Panc1 (cell line): ENCODE data around the gene DHCR24. TPM values are rescaled to one million over a fixed set of nuclear protein-coding genes. Genes with fewer than 3 reads are reported as not detected.

ENCODE experiments used
- ATAC-seq: fragments of 200-7000 bp; cut with Tn5 transposase; 2 replicates; pipeline ENCODE4 v1.9.1; 2020; ENCODE audit warnings: mild to moderate bottlenecking, moderate library complexity
- BruUV-seq: library from RNA; stranded (reverse); fragments of 400-500 nt; replicated peaks from 2 replicates; lab custom pipeline; 2021; lab: Mats Ljungman, UMichigan
- CTCF ChIA-PET: fragments of 300-600 bp; sonication (Branson Sonifier 250); formaldehyde crosslinking; loops from one replicate; lab custom pipeline; 2022; ENCODE audit warnings: antibody characterized with exemption; lab: Charles Lee
- POLR2A ChIA-PET: fragments of 300-600 bp; sonication (Branson Sonifier 250); formaldehyde crosslinking; loops from one replicate; lab custom pipeline; 2022; ENCODE audit warnings: antibody characterized with exemption; lab: Charles Lee
- DNase-seq: peaks from one replicate; pipeline ENCODE4 v3.0.0-alpha.2; 2010; ENCODE audit warnings: low read depth, low spot score
- H3K27ac ChIP-seq: 2 replicates; pipeline ENCODE4 v1.5.1; 2011; ENCODE audit warnings: mild to moderate bottlenecking, low read length, inconsistent platforms
- H3K27me3 ChIP-seq: fragments of 200-500 bp; sonication (Bioruptor generic); 2 replicates; pipeline ENCODE4 v1.6.0; 2014; ENCODE audit warnings: low read length, inconsistent platforms; ENCODE audit not compliant: control insufficient read depth, insufficient read depth
- H3K36me3 ChIP-seq: fragments of 200-500 bp; sonication (Bioruptor generic); 2 replicates; pipeline ENCODE4 v1.5.1; 2014; ENCODE audit warnings: inconsistent platforms, mild to moderate bottlenecking, low read length, moderate library complexity; ENCODE audit not compliant: control insufficient read depth, insufficient read depth
- H3K4me1 ChIP-seq: 2 replicates; pipeline ENCODE4 v1.5.1; 2011; ENCODE audit warnings: inconsistent platforms, mild to moderate bottlenecking, low read length, moderate library complexity; ENCODE audit not compliant: control insufficient read depth, insufficient read depth
- H3K4me3 ChIP-seq, 2 experiments: 2 replicates each; pipeline ENCODE4 v1.5.1; 2011 to 2012; ENCODE audit warnings: low read depth in 2 of 2, low read length in 2 of 2, mild to moderate bottlenecking in 2 of 2, inconsistent platforms in 1 of 2, moderate library complexity in 1 of 2
- H3K9me3 ChIP-seq: fragments of 200-500 bp; sonication (Bioruptor generic); 2 replicates; pipeline ENCODE4 v1.5.1; 2014; ENCODE audit warnings: low read depth, mild to moderate bottlenecking, inconsistent platforms, low read length, moderate library complexity; ENCODE audit not compliant: control insufficient read depth, insufficient read depth
- POLR2AphosphoS5 ChIP-seq: IDR thresholded peaks from 2 replicates; pipeline ENCODE4 v1.6.1; 2012; ENCODE audit warnings: mild to moderate bottlenecking, low read depth, low read length, moderate library complexity
- SIN3A ChIP-seq: IDR thresholded peaks from 2 replicates; pipeline ENCODE4 v1.6.1; 2012; ENCODE audit warnings: low read depth, mild to moderate bottlenecking, low read length, moderate library complexity, borderline replicate concordance; ENCODE audit not compliant: insufficient read depth
- TCF7L2 ChIP-seq: IDR thresholded peaks from 2 replicates; pipeline ENCODE4 v1.6.1; 2011; ENCODE audit warnings: mild to moderate bottlenecking, low read depth, low read length, inconsistent platforms
- in situ Hi-C: cut with HindIII; loops from 2 replicates; pipeline ENCODE4 v1.10.0; 2016; ENCODE audit warnings: low sequenced_read_pairs, low pct_unique_long_range_greater_than_20kb
- intact Hi-C: fragments of 100-400 bp; cut with micrococcal nuclease; formaldehyde crosslinking; loops from one replicate; pipeline ENCODE4 v1.10.0; 2022; ENCODE audit not compliant: unreplicated experiment
- total RNA-seq: library from RNA; stranded (reverse); gene quantifications from one replicate; pipeline ENCODE4 v1.2.1, GENCODE V29; 2021; ENCODE audit not compliant: unreplicated experiment
- TF ChIP-seq, protein P1 (sequence below), 2 experiments: IDR thresholded peaks; 2 replicates each; pipeline ENCODE4 v1.6.1; 2011 to 2012; ENCODE audit warnings: low read depth in 2 of 2, control low read depth in 1 of 2, low read length in 1 of 2, mild to moderate bottlenecking in 1 of 2, moderate library complexity in 1 of 2; ENCODE audit not compliant: insufficient read depth in 1 of 2
- TF ChIP-seq, protein P2 (sequence below): fragments of 450-650 bp; IDR thresholded peaks from 2 replicates; pipeline ENCODE4 v1.5.1; 2017; ENCODE audit warnings: mild to moderate bottlenecking

DHCR24 gene
- total RNA-seq, 1 experiment from 2014 or later: 313 TPM

DNA sequence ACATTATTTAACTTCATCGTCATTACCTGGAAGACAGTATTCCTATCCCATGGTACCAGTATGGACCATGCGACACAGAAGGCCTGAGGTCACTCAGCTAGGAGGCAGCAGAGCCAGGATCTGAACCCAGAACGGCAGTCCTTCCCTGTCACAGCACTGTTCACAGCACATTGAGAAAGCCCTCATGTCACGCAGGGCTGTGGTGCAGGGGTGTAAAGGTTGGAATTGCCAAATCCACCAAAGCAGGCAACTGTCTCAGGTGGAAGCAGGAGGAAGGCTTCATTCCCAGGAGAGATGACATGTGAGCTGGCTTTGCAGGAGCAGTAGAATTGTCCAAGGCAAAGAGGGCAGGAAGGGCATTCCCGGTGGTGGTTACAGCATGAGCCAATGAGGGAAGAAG, 75.9 kb downstream of the DHCR24 start:
- H3K9me3 ChIP-seq: no peaks in the 10 kb centered on the region
- TF ChIP-seq POLR2AphosphoS5: no peak
- TF ChIP-seq SIN3A: no peak
- TF ChIP-seq, protein P1, sequence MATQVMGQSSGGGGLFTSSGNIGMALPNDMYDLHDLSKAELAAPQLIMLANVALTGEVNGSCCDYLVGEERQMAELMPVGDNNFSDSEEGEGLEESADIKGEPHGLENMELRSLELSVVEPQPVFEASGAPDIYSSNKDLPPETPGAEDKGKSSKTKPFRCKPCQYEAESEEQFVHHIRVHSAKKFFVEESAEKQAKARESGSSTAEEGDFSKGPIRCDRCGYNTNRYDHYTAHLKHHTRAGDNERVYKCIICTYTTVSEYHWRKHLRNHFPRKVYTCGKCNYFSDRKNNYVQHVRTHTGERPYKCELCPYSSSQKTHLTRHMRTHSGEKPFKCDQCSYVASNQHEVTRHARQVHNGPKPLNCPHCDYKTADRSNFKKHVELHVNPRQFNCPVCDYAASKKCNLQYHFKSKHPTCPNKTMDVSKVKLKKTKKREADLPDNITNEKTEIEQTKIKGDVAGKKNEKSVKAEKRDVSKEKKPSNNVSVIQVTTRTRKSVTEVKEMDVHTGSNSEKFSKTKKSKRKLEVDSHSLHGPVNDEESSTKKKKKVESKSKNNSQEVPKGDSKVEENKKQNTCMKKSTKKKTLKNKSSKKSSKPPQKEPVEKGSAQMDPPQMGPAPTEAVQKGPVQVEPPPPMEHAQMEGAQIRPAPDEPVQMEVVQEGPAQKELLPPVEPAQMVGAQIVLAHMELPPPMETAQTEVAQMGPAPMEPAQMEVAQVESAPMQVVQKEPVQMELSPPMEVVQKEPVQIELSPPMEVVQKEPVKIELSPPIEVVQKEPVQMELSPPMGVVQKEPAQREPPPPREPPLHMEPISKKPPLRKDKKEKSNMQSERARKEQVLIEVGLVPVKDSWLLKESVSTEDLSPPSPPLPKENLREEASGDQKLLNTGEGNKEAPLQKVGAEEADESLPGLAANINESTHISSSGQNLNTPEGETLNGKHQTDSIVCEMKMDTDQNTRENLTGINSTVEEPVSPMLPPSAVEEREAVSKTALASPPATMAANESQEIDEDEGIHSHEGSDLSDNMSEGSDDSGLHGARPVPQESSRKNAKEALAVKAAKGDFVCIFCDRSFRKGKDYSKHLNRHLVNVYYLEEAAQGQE (IDR thresholded peaks at IDR 0.05; ENCODE audit: insufficient read depth in 1 of 2, low read depth in 2 of 2, low read length in 1 of 2): no peak
- TF ChIP-seq, protein P2, sequence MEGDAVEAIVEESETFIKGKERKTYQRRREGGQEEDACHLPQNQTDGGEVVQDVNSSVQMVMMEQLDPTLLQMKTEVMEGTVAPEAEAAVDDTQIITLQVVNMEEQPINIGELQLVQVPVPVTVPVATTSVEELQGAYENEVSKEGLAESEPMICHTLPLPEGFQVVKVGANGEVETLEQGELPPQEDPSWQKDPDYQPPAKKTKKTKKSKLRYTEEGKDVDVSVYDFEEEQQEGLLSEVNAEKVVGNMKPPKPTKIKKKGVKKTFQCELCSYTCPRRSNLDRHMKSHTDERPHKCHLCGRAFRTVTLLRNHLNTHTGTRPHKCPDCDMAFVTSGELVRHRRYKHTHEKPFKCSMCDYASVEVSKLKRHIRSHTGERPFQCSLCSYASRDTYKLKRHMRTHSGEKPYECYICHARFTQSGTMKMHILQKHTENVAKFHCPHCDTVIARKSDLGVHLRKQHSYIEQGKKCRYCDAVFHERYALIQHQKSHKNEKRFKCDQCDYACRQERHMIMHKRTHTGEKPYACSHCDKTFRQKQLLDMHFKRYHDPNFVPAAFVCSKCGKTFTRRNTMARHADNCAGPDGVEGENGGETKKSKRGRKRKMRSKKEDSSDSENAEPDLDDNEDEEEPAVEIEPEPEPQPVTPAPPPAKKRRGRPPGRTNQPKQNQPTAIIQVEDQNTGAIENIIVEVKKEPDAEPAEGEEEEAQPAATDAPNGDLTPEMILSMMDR: no peak
- no peak for TF ChIP-seq TCF7L2
- in situ Hi-C loops (no loop called here), intact Hi-C loops (loop anchor here (5.0 kb wide), 1 partner anchor 314 kb away; no protein-coding TSS in a partner anchor)
- H3K36me3 ChIP-seq: no peaks in the 10 kb centered on the region
- DNase-seq: no peak
- H3K27ac ChIP-seq: no peak overlapping the region
- no peak overlapping the region for H3K4me3 ChIP-seq
- POLR2A ChIA-PET: no interaction called here
- no TSS peak for BruUV-seq
- no peak for ATAC-seq
- H3K4me1 ChIP-seq: no peaks in the 10 kb centered on the region
- CTCF ChIA-PET: no interaction called here
- H3K27me3 ChIP-seq: no peaks in the 10 kb centered on the region; the same call in 1 of the 2 replicates

DNA sequence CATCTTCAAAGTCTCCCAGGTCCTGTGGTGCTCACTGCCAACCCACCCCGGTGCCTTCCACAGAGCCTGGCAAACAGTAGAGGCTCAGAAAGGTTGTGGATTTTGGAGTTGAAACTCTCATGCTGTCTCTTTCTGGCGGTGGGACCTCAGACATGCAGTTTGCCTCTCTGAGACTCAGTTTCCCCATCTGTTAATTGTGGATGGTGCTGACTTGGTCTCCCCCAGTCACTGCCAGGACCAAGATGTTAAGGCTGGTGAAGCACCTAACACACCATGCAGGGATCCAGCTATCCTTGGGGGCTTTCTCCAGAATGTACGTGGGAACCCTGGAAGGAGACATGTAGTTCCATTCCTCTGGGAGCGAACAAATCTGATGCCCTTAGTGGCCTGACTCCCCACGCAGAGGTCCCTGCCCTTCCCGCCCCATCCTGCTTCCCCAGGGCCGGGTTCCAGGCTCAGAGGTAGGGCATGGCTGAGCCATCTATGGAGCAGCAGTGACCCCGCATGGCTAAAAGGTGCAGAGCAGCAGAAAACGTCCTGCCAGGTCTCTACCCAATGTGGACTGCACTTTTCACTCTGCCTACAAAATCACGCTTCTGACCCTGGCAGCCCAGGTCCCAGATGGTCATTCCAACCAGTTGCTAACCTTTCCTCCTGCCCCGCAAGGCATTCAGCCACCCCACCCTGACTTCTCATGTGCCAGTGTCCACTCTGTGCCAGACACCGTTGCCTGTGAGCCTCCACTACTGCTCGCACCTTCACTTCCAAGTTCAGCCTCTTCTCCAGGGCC, 76.6 kb downstream of the DHCR24 start:
- ChIA-PET POLR2A (no interaction called here), CTCF (interaction anchor here (0.9 kb wide), 1 partner anchor 311 kb away, joined by 4 read pairs; no protein-coding TSS in a partner anchor)
- intact Hi-C loops: loop anchor here (1.0 to 5.0 kb wide), 2 partner anchors 138 to 313 kb away; no protein-coding TSS in a partner anchor
- in situ Hi-C loops: no loop called here
- Histone ChIP-seq H3K9me3 (no peaks in the 10 kb centered on the region), H3K27me3 (no peaks in the 10 kb centered on the region; the same call in 1 of the 2 replicates), H3K4me3 (no peak overlapping the region), H3K27ac (no peak overlapping the region), H3K36me3 (no peaks in the 10 kb centered on the region), H3K4me1 (no peaks in the 10 kb centered on the region)
- peak; percentile 95 for ATAC-seq
- TF ChIP-seq, protein P2: peak; percentile 91
- TF ChIP-seq SIN3A: no peak
- DNase-seq: peak; percentile 67
- no TSS peak for BruUV-seq
